ENCODE results near the gene CYB561D2. TPM values are rescaled to one million over a fixed set of nuclear protein-coding genes. Genes with fewer than 3 reads are reported as not detected.

The CYB561D2 gene
- total RNA-seq, 2 donors from 2014 or later: 22.5 to 29.4 TPM

GRCh38 chr3:50354850-50355249 lies 4.2 kb downstream of the CYB561D2 start:
- DNase-seq (ENCODE audit: low spot score) (no peak), ATAC-seq (ENCODE audit: insufficient number of reproducible peaks, low FRiP score, low read depth) (no peak)
- Histone ChIP-seq H3K4me3 (no peak overlapping the region), H3K9me3 (no peaks in the 10 kb centered on the region), H3K4me1 (ENCODE audit: control insufficient read depth in 1 of 2, low read depth in 2 of 2) (peaks cover 39 to 56% of the 10 kb centered on the region in 2 donors), H3K27ac (no peak overlapping the region), H3K36me3 (peaks cover 38% of the 10 kb centered on the region), H3K27me3 (replicated peaks; ENCODE audit: insufficient read depth) (no peaks in the 10 kb centered on the region)
- no peak for TF ChIP-seq CTCF (IDR thresholded peaks at IDR 0.05)

DNA sequence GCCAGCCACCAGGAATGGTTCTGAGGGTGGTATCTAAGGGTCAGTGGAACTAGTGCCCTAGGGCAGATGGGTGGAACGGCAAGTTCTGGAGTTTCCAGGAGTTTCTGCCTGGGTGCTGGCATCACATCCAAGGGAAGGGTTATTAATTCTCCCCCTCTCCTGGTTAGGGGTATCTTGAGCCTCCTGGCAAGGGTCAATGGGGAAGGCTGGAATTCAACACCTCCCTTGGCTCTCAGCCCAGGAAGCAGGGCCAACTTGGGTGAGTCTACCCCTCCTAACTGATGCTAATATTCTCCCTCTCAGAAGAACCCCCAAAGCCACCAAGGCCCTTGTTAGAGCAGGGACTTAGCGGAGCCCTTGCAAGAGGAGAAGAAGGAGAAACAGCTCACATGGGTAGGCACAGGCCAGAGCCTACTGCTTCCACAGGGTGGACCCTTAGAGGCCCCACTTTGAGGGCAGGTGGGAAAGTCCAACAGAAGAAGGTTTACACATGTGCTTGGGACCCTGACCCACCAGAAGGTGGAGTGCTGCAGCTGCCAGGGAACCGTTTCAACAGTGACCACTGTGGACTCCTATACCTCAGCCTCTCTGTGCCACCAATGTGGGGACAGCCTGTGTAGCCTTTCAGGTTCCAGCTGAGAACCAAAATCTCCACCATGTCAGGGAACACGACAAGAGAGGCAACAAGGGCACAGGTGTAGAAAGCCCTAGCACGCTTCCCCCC lies 5.3 kb downstream of the CYB561D2 start:
- DNase-seq (ENCODE audit: low spot score) (no peak), ATAC-seq (ENCODE audit: insufficient number of reproducible peaks, low FRiP score, low read depth) (no peak)
- H3K9me3 ChIP-seq: no peaks in the 10 kb centered on the region
- peak overlapping the region; percentile 3 to 20 for H3K27ac ChIP-seq
- no peaks in the 10 kb centered on the region for H3K27me3 ChIP-seq (replicated peaks; ENCODE audit: insufficient read depth)
- H3K4me3 ChIP-seq: peak overlapping the region; percentile 94
- no peak for TF ChIP-seq CTCF (IDR thresholded peaks at IDR 0.05)
- peaks cover 37 to 49% of the 10 kb centered on the region in 2 donors for H3K4me1 ChIP-seq (ENCODE audit: control insufficient read depth in 1 of 2, low read depth in 2 of 2)
- H3K36me3 ChIP-seq: peaks cover 38% of the 10 kb centered on the region

DNA sequence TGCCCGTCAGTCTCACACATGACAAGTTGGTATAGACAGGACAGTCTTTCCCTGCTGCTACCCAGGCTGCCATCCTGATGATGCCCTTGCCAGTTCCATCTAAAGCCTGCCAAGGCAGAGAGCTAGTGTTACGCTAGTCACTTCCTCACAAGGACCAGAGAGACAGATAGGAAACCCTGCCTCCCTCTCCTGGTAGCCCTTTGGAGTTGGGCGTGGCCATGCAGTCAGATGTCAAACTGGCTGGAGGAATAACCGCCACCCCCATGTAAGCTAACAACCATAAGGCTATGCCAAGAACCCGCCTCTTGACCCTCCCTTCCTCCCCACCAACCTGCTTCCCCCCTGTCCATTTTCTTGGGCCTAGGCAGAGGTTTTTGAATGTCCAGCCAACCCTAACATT lies 5.9 kb downstream of the CYB561D2 start:
- Histone ChIP-seq H3K4me3 (peak overlapping the region; percentile 94), H3K36me3 (peaks cover 38% of the 10 kb centered on the region), H3K27me3 (replicated peaks; ENCODE audit: insufficient read depth) (no peaks in the 10 kb centered on the region), H3K27ac (peak overlapping the region; percentile 3 to 34), H3K4me1 (ENCODE audit: control insufficient read depth in 1 of 2, low read depth in 2 of 2) (peaks cover 32 to 44% of the 10 kb centered on the region in 2 donors), H3K9me3 (no peaks in the 10 kb centered on the region)
- DNase-seq (ENCODE audit: low spot score) (no peak), ATAC-seq (ENCODE audit: insufficient number of reproducible peaks, low FRiP score, low read depth) (no peak)
- TF ChIP-seq CTCF (IDR thresholded peaks at IDR 0.05): no peak

GRCh38 chr3:50357481-50357880 lies 6.8 kb downstream of the CYB561D2 start:
- TF ChIP-seq CTCF (IDR thresholded peaks at IDR 0.05): no peak
- no peak for ATAC-seq (ENCODE audit: insufficient number of reproducible peaks, low FRiP score, low read depth)
- no peaks in the 10 kb centered on the region for H3K27me3 ChIP-seq (replicated peaks; ENCODE audit: insufficient read depth)
- H3K36me3 ChIP-seq: peaks cover 38% of the 10 kb centered on the region
- H3K4me3 ChIP-seq: peak overlapping the region; percentile 94
- H3K9me3 ChIP-seq: no peaks in the 10 kb centered on the region
- no peak for DNase-seq (ENCODE audit: low spot score)
- peaks cover 32 to 38% of the 10 kb centered on the region in 2 donors for H3K4me1 ChIP-seq (ENCODE audit: control insufficient read depth in 1 of 2, low read depth in 2 of 2)
- peak overlapping the region; percentile 0 to 91 for H3K27ac ChIP-seq

DNA sequence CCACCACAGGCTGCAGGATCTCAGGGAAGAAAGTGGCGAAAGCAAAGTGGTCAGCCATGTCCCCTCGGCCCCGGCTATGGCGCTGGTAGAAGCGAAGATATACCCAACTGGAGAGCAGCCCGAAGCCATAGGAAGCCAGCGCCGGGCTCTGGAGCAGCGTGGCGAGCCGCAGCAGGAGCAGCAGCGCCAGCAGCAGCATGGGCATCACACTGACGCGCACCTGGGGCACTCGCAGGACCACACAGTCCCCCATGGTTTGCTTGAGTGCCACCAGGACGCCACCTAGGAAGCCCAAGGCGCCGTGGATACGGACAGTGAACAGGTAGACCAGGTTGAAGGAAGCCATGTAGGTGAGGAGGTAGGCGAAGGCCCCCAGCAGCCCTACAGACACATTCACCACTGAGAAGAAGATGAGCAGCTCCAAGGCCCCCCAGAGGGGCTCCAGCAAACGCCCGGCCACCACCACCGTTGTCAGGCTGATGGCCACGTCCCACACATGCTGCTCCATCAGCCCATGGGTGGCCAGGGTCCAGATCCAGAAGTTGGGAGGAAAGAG lies 7.8 kb downstream of the CYB561D2 start:
- Histone ChIP-seq H3K4me3 (peak overlapping the region; percentile 94), H3K4me1 (ENCODE audit: control insufficient read depth in 1 of 2, low read depth in 2 of 2) (peaks cover 32 to 38% of the 10 kb centered on the region in 2 donors), H3K36me3 (peaks cover 33% of the 10 kb centered on the region), H3K27me3 (replicated peaks; ENCODE audit: insufficient read depth) (no peaks in the 10 kb centered on the region), H3K27ac (peak overlapping the region; percentile 82 to 91), H3K9me3 (no peaks in the 10 kb centered on the region)
- TF ChIP-seq CTCF (IDR thresholded peaks at IDR 0.05): no peak
- ATAC-seq (ENCODE audit: insufficient number of reproducible peaks, low FRiP score, low read depth) (no peak), DNase-seq (ENCODE audit: low spot score) (no peak)

Measured in thoracic aorta (tissue), 2 donors.